Kidney glomerular epithelial cell (primary cell): ENCODE data around the gene TMEM88.
"Not testable (repeated sequence)": the region's sequence is repeated elsewhere in the genome, so short reads cannot be mapped to it uniquely, and the experiment has no call there.

Experiments
- DNase-seq: peaks from one replicate; lab custom pipeline; 2025; lab: John Stamatoyannopoulos, UW

TMEM88 gene

DNA sequence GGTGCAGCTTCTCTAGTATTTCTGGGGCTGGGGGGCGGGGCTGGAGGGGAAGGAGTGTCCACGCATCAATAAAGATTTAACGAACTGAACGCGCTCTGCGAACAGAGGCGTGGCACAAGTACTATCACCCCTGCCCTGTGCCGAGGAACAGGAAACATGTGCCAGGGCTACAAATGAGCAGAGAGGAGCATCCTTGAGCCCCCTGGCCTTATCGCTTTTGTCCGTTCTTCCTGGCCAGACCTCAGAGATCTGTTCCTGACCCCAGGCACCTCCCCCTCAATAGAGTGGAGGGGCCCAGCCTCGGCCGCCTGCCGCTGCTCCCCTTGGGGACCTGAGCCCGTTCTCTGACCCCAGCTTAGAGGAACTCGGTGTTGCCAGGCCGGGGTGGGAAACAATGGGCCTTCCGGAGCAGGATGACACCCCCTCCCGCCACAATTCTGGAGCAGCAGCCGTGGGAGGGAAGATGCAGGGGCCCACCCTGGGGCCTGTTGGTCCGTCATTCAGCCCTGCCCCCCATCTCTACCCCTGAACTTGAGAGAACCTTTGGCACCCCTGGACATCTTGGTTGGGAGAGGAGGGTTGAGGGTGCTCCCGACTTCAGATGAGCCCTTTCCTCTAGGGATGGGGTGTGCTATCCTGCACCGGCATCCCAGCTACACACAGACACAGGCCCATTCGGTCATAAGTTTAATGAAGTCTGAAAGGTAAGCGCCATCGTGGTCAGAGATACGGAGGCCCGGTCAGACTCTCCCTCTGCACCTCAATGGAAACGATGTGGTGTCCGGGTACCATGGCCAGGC lies 1.3 kb downstream of the TMEM88 start:
- peak; percentile 5 for DNase-seq

DNA sequence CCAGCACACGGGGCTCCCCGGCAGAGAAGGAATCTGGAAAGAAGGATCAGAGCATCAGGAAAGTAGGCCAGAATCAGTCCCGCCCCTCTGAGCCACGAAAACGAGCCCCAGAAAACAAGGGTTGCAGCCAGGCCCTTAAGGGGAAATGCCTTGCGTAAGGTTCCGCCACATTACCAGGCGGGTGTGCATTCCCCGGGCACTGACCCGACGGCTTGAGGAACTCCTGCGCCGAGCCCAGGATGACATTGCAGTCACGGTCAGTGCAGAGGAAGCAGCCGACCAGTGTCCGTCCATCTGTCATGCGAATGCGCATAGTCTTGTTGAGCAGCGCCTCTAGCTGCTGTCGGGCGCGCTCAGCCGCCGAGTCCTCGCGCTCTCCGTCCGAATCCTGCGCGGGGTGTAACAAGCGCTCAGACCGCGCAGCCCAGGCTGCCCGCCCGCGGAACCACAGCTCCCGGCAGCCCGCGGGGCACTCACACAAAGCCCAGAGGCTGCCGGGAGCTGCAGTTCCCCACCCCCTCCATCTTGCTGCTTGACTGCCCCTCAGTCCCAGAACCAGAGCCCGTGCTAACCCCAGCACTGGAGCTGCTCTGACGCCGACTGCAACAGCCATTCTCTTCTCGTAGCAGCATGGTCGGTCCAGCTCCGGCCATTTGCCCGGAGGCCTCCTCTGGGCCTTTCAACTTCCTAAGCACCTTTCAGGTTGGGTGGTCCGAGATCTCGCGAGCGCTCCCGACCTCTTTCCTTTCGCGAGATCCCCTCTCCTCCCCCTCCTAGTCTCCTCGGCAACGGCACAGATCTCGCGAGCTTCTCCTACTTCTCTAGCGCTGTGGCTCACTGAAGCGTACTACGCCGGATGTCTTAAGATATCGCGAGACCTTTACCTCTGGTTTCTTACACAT lies 2.2 kb downstream of the TMEM88 start, which contains the start of gene NAA38:
NAA38 (minus strand) TSS at position 749 of the 902 bp plus-strand sequence; CDS start at position 653, 96 bp downstream.
- peak; percentile 99 for DNase-seq

DNA sequence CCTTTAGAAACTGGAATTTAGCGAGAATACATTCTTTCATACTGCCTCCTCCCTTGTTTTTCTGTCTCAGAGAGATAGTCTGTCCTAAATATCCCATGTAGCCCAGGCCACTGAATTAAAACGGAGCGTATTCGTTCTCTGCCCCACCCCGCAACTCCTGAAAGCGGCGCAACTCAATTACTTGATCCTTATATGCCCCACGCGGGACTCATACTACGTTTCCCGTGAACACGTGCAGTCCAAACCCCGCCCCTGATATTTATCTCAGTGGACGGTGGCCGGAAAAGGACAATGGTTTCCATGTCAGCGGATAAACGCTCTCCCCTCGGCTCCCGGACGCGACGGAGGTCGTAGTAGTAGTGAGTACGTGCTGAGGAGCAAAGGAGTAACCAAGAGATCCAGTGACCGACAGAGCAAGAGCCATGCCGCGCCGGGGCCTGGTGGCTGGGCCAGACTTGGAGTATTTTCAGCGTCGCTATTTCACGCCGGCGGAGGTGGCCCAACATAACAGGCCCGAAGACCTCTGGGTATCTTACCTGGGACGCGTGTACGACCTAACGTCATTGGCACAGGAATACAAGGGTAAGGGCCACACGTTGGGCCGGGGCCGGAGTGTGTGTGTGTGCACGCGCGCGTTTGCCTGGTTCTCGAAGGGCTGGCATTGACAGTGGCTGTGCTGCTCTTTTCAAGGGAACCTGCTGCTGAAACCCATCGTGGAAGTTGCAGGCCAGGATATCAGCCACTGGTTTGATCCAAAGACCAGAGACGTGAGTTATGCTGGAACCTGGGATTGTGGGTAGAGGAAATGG lies 3.1 kb downstream of the TMEM88 start, which contains the start of gene CYB5D1:
CYB5D1 (plus strand) TSS at position 291 of the 809 bp plus-strand sequence; CDS start at position 423, 132 bp downstream.
- peak; percentile 99 for DNase-seq

DNA sequence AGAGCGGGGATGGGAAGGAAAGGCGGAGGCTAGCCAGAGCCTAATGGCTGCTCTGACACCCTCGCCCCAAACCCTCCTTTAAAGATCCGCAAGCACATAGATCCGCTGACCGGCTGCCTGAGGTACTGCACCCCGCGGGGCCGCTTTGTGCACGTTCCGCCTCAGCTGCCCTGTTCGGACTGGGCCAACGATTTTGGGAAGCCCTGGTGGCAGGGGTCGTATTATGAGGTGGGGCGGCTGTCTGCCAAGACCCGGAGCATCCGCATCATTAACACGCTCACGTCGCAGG lies 3.6 kb downstream of the TMEM88 start:
- peak; percentile 44 for DNase-seq

DNA sequence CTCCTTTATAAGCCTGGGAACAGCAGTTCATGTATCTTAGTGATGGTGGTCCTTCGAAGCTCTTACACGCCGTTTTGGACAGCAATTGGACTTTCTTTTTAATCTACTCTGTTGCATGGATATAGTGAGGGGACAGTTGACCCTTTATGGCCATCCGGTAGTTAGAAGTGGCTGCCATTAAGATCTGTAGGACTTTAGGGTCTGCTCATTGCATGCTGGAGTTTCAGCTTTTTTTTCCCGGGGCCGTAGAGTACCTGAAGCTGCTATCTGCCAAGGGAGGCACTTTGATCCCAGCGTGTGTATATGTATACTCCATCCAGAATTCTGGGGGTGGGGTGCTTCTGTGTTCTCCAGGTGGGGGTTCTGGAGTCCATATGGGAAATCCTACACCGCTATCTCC lies 4.2 kb downstream of the TMEM88 start:
- DNase-seq = no peak

DNA sequence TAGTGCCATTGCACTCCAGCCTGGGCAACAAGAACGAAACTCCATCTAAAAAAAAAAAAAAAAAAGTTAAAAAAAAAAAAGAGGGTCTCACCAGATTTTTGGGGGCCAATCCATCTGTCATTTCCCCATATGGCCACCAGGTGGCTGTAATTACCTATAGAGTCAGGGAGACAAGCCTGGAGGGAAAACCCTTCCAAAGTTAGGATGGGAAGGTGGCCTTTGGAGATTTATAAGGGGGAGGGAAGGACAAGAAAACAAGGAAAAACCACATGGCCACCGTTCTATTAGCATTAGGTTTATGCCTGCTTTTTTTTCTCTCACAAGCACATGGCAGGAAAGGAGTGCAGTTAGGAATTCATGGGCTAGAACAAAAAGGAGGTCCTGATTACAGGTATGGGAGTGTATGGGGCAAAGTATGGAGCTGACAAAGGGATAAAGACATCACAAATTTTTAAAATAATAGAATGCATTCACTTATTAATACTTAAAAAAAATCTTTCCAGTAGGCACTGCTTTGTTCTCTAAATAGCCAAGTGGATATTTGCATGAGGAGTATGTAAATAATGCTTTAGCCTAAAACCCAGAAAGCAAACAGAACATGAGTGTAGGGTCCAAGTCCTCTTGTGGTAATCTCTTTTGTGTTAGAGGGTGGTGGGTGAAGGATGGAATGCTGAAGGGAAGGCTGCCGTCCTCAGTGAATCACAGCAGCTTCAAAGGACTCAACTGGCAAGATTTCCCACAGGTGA lies 8.0 kb downstream of the TMEM88 start:
- DNase-seq = peak; percentile 20

DNA sequence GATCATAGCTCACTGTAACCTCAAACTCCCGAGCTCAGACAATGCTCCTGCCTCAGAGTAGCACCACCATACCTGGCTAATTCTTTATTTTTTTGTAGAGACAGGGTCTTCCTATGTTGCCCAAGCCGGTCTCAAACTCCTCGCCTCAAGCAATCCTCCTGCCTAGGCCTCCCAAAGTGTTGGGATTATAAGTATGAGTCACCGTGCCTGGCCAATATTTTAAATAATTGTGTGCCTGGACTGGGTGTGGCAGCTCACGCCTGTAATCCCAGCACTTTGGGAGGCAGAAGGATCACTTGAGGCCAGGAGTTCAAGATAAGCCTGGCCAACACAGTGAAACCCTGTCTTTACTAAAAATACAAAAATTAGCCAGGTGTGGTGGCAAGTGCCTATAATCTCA lies 9.5 kb downstream of the TMEM88 start:
- DNase-seq = not testable (repeated sequence)

DNA sequence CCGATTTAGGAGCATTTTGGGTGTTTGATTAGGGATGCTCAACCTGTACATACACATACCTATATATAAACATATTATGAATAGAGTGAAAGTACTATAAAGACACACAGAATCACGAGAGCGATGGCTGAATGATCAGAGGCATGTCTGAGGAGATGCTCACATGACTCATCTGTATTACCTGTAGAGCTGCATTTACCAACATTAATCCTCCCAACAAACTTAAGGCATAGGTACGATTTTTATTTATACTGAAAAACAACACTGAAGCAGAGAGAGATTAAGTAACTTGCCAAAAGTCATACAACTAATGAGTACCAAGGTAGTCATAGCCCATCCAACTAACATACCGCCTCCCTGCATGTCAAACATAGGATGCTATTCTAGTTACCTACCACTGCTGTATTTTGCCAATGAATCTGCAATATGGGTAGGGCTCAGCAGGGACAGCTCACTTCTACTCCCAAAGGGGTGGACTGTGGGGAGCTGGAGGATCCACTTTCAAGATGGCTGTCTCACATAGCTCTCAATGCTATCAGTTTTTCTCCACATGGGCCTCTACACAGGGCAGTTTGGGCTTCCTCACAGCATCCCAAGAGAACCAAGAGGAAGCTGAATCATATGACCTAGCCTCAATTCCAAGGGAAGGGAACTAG lies 10.3 kb downstream of the TMEM88 start:
- no peak for DNase-seq

DNA sequence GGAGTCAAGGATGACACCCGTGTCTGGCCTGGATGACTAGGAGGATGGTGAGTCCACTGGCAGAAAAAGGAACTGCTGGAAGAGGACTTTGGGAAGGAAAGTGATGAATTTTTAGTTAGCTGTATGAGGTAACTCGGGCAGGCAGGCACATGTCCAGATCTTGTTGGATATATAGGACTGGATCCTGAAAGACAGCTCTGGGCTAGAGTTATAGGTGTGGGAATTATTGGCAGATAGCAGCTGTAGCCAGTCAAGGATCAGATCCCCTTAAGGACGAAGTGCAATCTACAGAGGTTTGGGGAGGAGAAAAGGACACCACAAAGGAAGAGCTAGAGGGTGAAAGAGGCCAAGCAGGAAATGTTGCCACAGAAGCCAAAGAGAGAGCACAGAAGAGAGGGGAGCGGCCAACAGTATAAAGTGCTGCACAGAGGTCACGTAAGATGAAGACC lies 13.0 kb downstream of the TMEM88 start:
- DNase-seq = no peak

DNA sequence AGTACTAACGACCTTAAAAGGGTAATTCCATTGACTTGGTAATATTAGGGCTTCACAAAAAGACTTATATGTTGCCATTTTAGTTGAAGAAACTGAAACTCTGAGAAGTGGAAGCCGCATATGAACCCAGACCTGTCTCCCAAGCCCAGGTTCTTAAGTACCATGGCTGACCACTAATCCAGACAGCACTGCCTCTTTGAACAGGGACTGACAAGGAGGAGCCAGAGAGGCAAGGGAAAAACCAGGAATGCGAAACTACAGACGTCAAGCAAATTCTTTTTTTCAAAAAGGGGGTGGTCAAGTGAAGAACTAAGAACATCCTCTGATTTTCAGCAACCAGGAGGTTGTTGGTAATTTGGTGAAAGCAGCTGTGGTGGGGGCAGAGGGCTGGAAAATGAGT lies 18.2 kb downstream of the TMEM88 start:
- DNase-seq = no peak

DNA sequence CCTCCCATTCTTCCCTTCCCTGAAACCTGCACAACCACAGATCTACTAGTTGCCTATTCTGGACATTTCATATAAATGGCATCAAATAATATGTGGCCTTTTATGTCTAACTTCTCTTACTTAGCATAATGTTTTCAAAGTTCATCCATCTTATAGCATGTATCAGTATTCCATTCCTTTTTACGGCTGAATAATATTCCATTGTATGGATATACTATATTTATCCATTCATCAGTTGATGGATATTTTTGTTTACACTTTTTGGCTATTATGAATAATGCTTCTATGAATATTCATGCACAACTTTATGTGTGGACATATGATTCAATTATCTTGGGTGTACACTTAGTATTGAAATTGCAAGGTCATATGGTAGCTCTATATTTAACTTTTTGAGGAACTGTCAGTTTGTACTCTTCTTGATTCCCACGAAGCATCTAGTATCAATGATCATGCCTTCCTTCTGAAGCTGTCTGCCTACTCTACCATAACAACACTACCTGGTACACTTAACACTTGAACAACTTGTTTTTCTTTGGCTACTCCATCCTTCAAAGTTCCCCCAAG lies 21.0 kb downstream of the TMEM88 start:
- DNase-seq = no peak

DNA sequence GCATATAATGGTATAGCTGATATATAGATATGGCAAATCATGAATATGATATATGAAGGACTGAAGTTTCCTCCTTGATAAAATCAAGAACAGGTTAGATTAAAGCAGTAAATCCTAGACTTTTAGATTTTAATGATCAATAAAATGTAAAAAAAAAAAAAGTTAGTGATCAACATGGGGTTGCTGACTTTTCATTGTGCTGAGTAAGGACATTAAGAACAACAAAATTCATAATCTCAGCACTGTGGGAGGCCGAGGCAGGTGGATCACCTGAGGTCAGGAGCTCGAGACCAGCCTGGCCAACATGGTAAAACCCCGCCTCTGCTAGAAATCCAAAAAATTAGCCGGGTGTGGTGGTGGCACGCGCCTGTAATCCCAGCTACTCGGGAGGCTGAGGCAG lies 23.4 kb downstream of the TMEM88 start:
- DNase-seq = no peak

DNA sequence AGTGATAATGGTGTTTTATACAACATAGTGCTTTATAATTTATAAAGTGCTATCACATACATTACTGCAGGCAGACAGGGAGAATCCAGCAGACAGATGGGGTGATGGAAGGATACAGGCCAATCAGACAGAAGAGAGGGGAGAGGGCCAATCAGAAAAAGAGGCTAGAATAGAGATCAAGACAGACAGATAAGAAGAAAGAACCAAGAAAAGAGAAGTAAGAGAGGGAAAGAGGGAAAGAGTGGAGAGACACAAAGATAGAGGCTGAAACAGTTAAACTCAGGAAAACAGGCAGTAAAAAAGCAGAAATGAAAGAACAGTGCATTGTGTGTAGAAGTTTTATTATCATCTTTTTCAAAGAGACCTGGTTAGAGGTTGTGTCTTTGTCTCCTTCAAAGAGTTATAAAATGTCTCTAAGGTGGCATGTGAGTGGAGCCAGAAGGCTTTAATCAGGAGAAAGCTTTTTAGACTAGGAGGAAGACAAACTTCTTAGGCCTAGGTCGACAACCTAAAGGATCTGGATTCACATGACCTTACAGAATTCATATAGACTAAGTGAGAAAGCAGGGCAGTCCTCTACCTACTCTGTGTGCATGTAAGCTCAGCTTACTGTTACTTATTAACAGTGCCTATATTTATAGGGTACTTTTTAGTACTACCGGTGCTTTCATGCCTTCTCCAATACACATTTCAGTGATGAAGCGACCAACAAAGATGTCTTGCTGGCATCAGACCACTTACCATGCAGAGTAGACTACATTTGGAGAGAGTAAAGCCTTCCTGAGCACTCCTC lies 25.4 kb downstream of the TMEM88 start:
- no peak for DNase-seq

DNA sequence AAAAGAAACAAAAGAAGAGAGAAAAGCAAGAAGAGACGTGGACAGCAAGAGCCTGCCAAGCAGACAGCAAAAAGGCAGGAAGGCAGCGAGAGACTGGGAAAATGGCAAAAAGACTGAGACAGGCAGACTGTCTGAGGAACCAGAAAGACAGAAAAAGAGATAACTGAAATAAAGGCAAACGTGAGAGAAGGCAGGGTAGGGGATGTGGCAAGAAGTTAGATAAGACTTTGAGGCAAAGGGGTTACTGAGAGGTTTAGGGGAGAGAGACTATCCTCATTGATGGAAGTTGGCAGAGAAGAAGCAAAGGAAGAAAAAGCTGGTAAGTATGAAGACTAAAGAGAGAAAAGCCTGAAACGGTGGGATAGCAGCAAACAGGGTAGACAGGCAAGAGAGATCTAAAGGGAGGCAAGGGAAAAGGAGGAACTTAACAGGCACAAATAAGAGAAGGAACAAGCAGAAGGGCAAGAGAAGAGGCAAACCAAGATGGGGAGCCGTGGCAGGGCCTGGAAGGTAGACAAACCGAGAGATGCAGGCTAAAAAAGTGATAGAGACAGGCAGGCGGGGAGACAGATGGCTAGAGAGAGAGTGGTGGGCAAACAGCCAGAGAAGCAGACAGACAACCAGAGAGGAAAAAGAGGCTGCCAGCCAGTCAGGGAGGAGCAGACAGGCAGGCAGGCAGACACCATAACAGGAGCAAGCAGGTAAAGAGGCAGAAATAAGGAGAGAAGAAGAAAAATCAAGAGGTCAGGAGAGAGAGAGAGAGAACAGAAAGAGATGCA lies 26.6 kb downstream of the TMEM88 start:
- DNase-seq = no peak

DNA sequence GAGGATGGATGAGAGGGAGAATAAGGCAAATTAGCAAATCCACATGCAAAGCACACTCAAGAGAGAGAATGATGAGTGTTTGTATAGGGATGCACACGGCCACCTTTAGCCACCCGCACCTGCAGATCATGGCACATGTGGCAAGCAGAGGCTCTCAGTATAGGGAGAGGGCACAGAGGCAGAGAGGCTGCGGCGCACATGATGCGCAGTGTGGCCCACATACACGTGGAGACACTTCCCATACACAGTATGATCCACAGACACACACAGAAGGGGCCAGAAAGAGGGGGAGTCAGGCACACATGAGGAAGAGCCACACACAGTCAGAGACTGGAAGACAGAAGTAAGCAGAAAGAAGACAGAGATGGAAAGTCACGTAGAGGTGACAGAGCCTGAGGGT lies 27.2 kb downstream of the TMEM88 start:
- DNase-seq = no peak

DNA sequence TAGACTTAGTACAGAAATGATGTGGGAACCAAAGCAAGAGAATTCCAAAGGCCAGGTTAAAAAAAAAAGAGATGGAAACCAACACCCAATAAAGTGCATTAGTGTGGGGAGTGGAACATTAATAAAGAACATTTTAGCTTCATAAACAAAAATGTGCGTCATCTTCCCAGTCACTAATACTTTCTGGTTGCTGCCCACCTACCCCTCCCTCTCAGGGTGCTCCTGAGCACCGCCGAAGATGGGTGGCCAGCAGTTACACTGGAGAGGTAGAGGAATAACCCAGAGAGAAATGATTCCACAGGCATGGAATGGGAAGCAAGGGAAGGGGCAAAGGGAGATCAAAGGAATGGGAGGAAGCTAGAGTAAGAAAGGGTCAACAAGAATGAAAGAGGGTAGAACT lies 27.8 kb downstream of the TMEM88 start:
- no peak for DNase-seq

DNA sequence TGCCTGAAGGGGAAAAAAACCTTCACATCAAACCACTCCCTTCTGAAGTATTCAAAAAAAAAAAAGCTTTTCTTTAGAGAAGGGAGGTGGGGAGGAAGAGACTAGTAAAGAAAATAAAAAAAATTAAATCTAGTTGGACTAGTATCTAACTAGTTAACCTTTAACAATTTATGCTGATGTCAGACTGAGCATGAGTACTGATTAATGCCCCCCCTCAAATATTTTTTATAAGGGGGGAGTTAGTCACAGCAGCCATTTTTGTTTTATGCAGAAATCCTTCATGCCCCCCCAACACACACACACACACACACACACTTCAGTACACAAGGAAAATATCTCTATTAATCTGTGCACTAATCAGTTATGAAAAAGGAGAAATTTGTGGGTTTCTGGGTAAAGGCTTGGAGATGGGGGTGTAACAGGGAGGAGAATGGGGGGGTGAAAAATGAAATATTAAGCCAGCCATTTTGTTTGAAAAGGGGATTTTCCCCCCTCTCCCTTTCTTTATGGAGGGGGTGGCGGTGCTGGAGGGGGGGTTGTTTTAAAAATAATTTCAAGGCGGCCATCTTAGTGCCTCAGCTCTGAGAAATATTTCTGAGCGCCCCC lies 29.0 kb downstream of the TMEM88 start:
- DNase-seq = peak; percentile 72

DNA sequence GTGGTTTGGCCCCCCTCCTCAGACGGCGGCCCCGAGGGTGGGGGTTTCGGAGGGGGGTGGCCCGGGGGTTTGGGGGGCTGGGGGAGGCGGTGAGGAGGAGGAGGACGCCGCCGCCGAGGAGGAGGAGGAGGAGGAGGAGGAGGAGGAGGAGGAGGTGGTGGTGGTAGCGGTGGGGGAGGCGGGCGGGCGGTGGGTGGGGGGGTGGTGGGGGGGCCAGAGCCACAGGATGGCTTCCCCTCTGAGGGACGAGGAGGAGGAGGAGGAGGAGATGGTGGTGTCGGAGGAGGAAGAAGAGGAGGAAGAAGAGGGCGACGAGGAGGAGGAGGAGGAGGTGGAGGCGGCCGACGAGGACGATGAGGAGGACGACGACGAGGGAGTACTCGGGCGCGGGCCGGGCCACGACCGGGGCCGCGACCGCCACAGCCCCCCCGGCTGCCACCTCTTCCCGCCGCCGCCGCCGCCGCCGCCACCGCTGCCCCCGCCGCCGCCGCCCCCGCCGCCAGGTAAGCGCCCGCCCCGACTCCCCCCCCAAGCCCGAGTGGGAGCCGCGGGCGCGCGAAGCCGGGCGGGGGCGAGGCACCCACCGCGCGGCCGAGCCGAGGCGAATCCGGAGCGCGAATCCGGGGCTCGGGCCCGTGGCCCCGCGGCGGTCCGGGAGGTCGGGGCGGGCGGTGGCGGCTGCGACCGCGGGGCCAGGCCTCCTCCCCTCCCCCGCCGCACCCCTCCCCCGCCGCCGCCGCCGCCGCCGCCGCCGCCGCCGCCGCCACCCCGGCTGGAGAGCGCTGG lies 29.9 kb downstream of the TMEM88 start:
- DNase-seq = no peak
